ENCODE results near the gene RIT2.

The RIT2 gene

GRCh38 chr18:42931491-42931890, 184.0 kb downstream of the RIT2 start:
- Histone ChIP-seq H3K36me3 (replicated peaks; ENCODE audit: insufficient read depth, low read length) (no peaks in the 10 kb centered on the region), H3K27me3 (replicated peaks; ENCODE audit: insufficient read depth, low read length) (no peaks in the 10 kb centered on the region), H2AFZ (ENCODE audit: low read length) (no peak overlapping the region), H3K4me2 (ENCODE audit: low read depth, low read length) (no peak overlapping the region), H3K4me3 (ENCODE audit: low read length) (no peak overlapping the region), H3F3A (ENCODE audit: insufficient read depth, low read length) (no peaks in the 10 kb centered on the region), H3K79me2 (ENCODE audit: low read length) (no peaks in the 10 kb centered on the region), H3K9ac (ENCODE audit: low read length) (no peak overlapping the region), H4K20me1 (ENCODE audit: insufficient read depth, low read length) (no peaks in the 10 kb centered on the region), H3K27ac (ENCODE audit: low read length) (no peak overlapping the region), H3K9me2 (replicated peaks; ENCODE audit: insufficient read depth, low read length) (no peaks in the 10 kb centered on the region), H3K9me3 (replicated peaks; ENCODE audit: insufficient read depth, low read length) (no peaks in the 10 kb centered on the region), H3K4me1 (ENCODE audit: low read length) (no peaks in the 10 kb centered on the region; the same call in 1 of the 2 replicates)
- TF ChIP-seq EZH2 (optimal IDR thresholded peaks at IDR 0.05; ENCODE audit: low read depth, low read length) (no peak), EZH2phosphoT487 (IDR thresholded peaks at IDR 0.05; ENCODE audit: low read length) (no peak), CTCF (IDR thresholded peaks at IDR 0.05; ENCODE audit: low read length) (no peak)
- DNase-seq, result no peak

- Histone ChIP-seq H3K4me3 (ENCODE audit: low read length) (no peak overlapping the region), H3F3A (ENCODE audit: insufficient read depth, low read length) (no peaks in the 10 kb centered on the region), H3K4me2 (ENCODE audit: low read depth, low read length) (no peak overlapping the region), H3K4me1 (ENCODE audit: low read length) (no peaks in the 10 kb centered on the region), H3K27ac (ENCODE audit: low read length) (no peak overlapping the region), H3K36me3 (replicated peaks; ENCODE audit: insufficient read depth, low read length) (no peaks in the 10 kb centered on the region), H3K9me3 (replicated peaks; ENCODE audit: insufficient read depth, low read length) (no peaks in the 10 kb centered on the region), H2AFZ (ENCODE audit: low read length) (no peak overlapping the region), H3K79me2 (ENCODE audit: low read length) (no peaks in the 10 kb centered on the region), H3K9ac (ENCODE audit: low read length) (no peak overlapping the region), H3K27me3 (replicated peaks; ENCODE audit: insufficient read depth, low read length) (no peaks in the 10 kb centered on the region), H3K9me2 (replicated peaks; ENCODE audit: insufficient read depth, low read length) (no peaks in the 10 kb centered on the region), H4K20me1 (ENCODE audit: insufficient read depth, low read length) (no peaks in the 10 kb centered on the region)
- no peak for TF ChIP-seq EZH2 (optimal IDR thresholded peaks at IDR 0.05; ENCODE audit: low read depth, low read length)
- DNase-seq, result no peak
Measured at GRCh38 chr18:42929857-42930256, 185.6 kb downstream of the RIT2 start.

- Histone ChIP-seq H3K9me2 (replicated peaks; ENCODE audit: insufficient read depth, low read length) (no peaks in the 10 kb centered on the region), H3K36me3 (replicated peaks; ENCODE audit: insufficient read depth, low read length) (no peaks in the 10 kb centered on the region), H3F3A (ENCODE audit: insufficient read depth, low read length) (no peaks in the 10 kb centered on the region), H3K27me3 (replicated peaks; ENCODE audit: insufficient read depth, low read length) (no peaks in the 10 kb centered on the region), H3K79me2 (ENCODE audit: low read length) (no peaks in the 10 kb centered on the region), H3K9ac (ENCODE audit: low read length) (no peak overlapping the region), H4K20me1 (ENCODE audit: insufficient read depth, low read length) (no peaks in the 10 kb centered on the region), H3K4me2 (ENCODE audit: low read depth, low read length) (no peak overlapping the region), H3K4me3 (ENCODE audit: low read length) (no peak overlapping the region), H2AFZ (ENCODE audit: low read length) (no peak overlapping the region), H3K27ac (ENCODE audit: low read length) (no peak overlapping the region), H3K9me3 (replicated peaks; ENCODE audit: insufficient read depth, low read length) (no peaks in the 10 kb centered on the region), H3K4me1 (ENCODE audit: low read length) (no peaks in the 10 kb centered on the region)
- TF ChIP-seq CTCF (IDR thresholded peaks at IDR 0.05; ENCODE audit: low read length), result no peak
- TF ChIP-seq EZH2phosphoT487 (IDR thresholded peaks at IDR 0.05; ENCODE audit: low read length), result no peak
- no peak for TF ChIP-seq EZH2 (optimal IDR thresholded peaks at IDR 0.05; ENCODE audit: low read depth, low read length)
- DNase-seq, result no peak
Measured at GRCh38 chr18:42929181-42929580, 186.3 kb downstream of the RIT2 start.

- H3K9me2 ChIP-seq (replicated peaks; ENCODE audit: insufficient read depth, low read length), result no peaks in the 10 kb centered on the region
- no peak overlapping the region for H3K4me3 ChIP-seq (ENCODE audit: low read length)
- H3K9me3 ChIP-seq (replicated peaks; ENCODE audit: insufficient read depth, low read length), result no peaks in the 10 kb centered on the region
- no peak overlapping the region for H3K27ac ChIP-seq (ENCODE audit: low read length)
- H3K4me2 ChIP-seq (ENCODE audit: low read depth, low read length), result no peak overlapping the region
- H4K20me1 ChIP-seq (ENCODE audit: insufficient read depth, low read length), result no peaks in the 10 kb centered on the region
- no peaks in the 10 kb centered on the region for H3K27me3 ChIP-seq (replicated peaks; ENCODE audit: insufficient read depth, low read length)
- no peak overlapping the region for H3K9ac ChIP-seq (ENCODE audit: low read length)
- no peaks in the 10 kb centered on the region for H3K36me3 ChIP-seq (replicated peaks; ENCODE audit: insufficient read depth, low read length)
- no peak for DNase-seq
- TF ChIP-seq CTCF (IDR thresholded peaks at IDR 0.05; ENCODE audit: low read length), result no peak
- no peak for TF ChIP-seq EZH2phosphoT487 (IDR thresholded peaks at IDR 0.05; ENCODE audit: low read length)
- TF ChIP-seq EZH2 (optimal IDR thresholded peaks at IDR 0.05; ENCODE audit: low read depth, low read length), result no peak
- no peaks in the 10 kb centered on the region for H3K79me2 ChIP-seq (ENCODE audit: low read length)
- H3K4me1 ChIP-seq (ENCODE audit: low read length), result no peaks in the 10 kb centered on the region
- H3F3A ChIP-seq (ENCODE audit: insufficient read depth, low read length), result no peaks in the 10 kb centered on the region
- H2AFZ ChIP-seq (ENCODE audit: low read length), result no peak overlapping the region
Measured at GRCh38 chr18:42925036-42925435, 190.4 kb downstream of the RIT2 start.
